ENCODE data around the gene ECT2.
"Not testable (repeated sequence)": the region's sequence is repeated elsewhere in the genome, so short reads cannot be mapped to it uniquely, and the experiment has no call there.

The ECT2 gene

DNA sequence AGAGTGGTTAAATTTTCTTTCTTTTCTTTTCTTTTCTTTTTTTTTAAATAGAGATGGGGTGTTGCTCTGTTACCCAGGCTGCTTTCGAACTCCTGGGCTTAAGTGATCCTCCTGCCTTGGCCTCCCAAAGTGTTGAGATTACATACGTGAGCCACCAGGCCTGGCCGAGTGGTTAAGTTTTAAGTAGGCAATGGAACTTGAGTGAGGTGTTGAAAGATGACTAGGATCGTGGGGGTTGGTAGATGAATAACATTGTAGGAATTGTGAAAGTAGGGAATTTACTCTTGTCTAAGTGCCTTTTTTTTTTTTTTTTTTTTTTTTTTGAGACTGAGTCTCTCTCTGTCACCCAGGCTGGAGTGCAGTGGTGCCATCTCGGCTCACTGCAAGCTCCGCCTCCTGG, 9.9 kb downstream of the ECT2 start:
- DNase-seq; H3K27ac ChIP-seq (ENCODE audit: insufficient read depth in 1 of 2, low read depth in 1 of 2, low read length in 2 of 2, poor library complexity in 1 of 2, severe bottlenecking in 2 of 2); H3K27me3 ChIP-seq (replicated peaks in 2 of 5; ENCODE audit: control insufficient read depth in 4 of 5, insufficient read depth in 5 of 5, low read length in 4 of 5); H3K9me3 ChIP-seq (ENCODE audit: control extremely low read depth in 1 of 5, control insufficient read depth in 4 of 5, insufficient read depth in 2 of 5, low read depth in 1 of 5, low read length in 4 of 5); H3K4me1 ChIP-seq (ENCODE audit: control extremely low read depth in 1 of 4, control insufficient read depth in 4 of 4, insufficient read depth in 4 of 4, low read length in 3 of 4); H3K4me3 ChIP-seq (ENCODE audit: control insufficient read depth in 1 of 7, extremely low read depth in 1 of 7, insufficient read depth in 4 of 7, low read depth in 2 of 7, low read length in 6 of 7); POLR2A ChIA-PET: not testable (repeated sequence)
- WGBS (ENCODE audit: insufficient coverage), result 100% methylated on average over 2 of the region's 6 CpGs
- H3K36me3 ChIP-seq (ENCODE audit: control insufficient read depth in 4 of 4, insufficient read depth in 4 of 4, low read length in 3 of 4), result peaks cover 9 to 76% (median 38%) of the 10 kb centered on the region in 4 experiments
- CTCF ChIA-PET, result interaction anchor here (1.0 kb wide), 1 partner anchor 11 kb away, joined by 3 read pairs; no protein-coding TSS in a partner anchor

DNA sequence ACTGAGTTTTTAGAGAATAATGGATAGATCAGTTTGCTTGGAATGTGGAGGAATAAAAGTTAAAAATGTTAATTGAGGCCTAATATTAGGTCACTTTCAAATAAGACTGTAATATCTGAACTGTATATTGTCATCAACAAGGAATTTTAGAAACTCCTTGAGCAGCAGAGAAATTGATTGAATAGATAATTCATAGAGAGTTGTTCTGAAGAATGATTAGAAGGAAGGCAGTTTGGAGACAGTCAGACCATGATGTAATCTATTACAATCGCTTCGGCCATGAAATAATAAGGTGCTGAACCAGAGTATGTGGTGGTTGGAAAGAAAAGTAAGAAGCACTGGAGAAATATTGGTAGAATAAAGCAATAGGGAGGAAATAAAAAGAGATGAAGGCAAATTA, 15.7 kb downstream of the ECT2 start:
- 95% methylated on average over 2 of the region's 2 CpGs for WGBS (ENCODE audit: insufficient coverage)
- Histone ChIP-seq H3K36me3 (ENCODE audit: control insufficient read depth in 4 of 4, insufficient read depth in 4 of 4, low read length in 3 of 4) (peaks cover 16 to 84% (median 61%) of the 10 kb centered on the region in 4 experiments), H3K9me3 (ENCODE audit: control extremely low read depth in 1 of 5, control insufficient read depth in 4 of 5, insufficient read depth in 2 of 5, low read depth in 1 of 5, low read length in 4 of 5) (peaks cover 0 to 2% (median 0%) of the 10 kb centered on the region in 5 experiments), H3K27me3 (replicated peaks in 2 of 5; ENCODE audit: control insufficient read depth in 4 of 5, insufficient read depth in 5 of 5, low read length in 4 of 5) (no peaks in the 10 kb centered on the region), H3K27ac (ENCODE audit: insufficient read depth in 1 of 2, low read depth in 1 of 2, low read length in 2 of 2, poor library complexity in 1 of 2, severe bottlenecking in 2 of 2) (no peak overlapping the region), H3K4me1 (ENCODE audit: control extremely low read depth in 1 of 4, control insufficient read depth in 4 of 4, insufficient read depth in 4 of 4, low read length in 3 of 4) (no peaks in the 10 kb centered on the region), H3K4me3 (ENCODE audit: control insufficient read depth in 1 of 7, extremely low read depth in 1 of 7, insufficient read depth in 4 of 7, low read depth in 2 of 7, low read length in 6 of 7) (no peak overlapping the region)
- CTCF ChIA-PET, result no interaction called here
- no peak for DNase-seq
- POLR2A ChIA-PET, result no interaction called here

DNA sequence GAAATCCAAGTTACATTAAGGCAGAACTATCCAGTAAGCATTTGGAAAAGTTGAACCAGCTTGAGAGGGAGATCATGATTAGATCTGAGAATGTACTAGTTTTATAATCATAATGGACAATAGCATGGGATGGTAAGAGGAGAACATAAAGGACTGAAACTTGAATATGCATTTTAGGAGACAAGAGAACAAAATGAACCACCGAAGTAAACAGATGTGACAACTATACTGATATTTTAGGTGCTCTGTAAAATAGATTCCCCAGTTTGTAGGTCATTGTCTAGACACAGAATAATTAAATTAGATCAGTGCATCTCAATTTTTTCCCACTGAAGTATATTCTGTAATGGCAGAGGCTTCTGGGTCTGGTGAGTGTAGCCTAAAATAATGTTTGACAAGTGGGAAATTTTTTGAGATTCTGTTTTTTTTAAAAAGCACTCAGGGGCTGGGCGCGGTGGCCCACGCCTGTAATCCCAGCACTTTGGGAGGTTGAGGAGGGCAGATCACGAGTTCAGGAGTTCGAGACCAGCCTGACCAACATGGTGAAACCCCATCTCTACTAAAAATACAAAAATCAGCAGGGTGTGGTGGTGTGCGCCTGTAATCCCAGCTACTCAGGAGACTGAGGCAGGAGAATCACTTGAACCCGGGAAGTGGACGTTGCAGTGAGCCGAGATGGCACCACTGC, 16.3 kb downstream of the ECT2 start:
- POLR2A ChIA-PET, result no interaction called here
- Histone ChIP-seq H3K4me1 (ENCODE audit: control extremely low read depth in 1 of 4, control insufficient read depth in 4 of 4, insufficient read depth in 4 of 4, low read length in 3 of 4) (no peaks in the 10 kb centered on the region), H3K36me3 (ENCODE audit: control insufficient read depth in 4 of 4, insufficient read depth in 4 of 4, low read length in 3 of 4) (peaks cover 16 to 85% (median 63%) of the 10 kb centered on the region in 4 experiments), H3K27me3 (replicated peaks in 2 of 5; ENCODE audit: control insufficient read depth in 4 of 5, insufficient read depth in 5 of 5, low read length in 4 of 5) (no peaks in the 10 kb centered on the region), H3K9me3 (ENCODE audit: control extremely low read depth in 1 of 5, control insufficient read depth in 4 of 5, insufficient read depth in 2 of 5, low read depth in 1 of 5, low read length in 4 of 5) (peaks cover 0 to 2% (median 0%) of the 10 kb centered on the region in 5 experiments), H3K4me3 (ENCODE audit: control insufficient read depth in 1 of 7, extremely low read depth in 1 of 7, insufficient read depth in 4 of 7, low read depth in 2 of 7, low read length in 6 of 7) (no peak overlapping the region), H3K27ac (ENCODE audit: insufficient read depth in 1 of 2, low read depth in 1 of 2, low read length in 2 of 2, poor library complexity in 1 of 2, severe bottlenecking in 2 of 2) (no peak overlapping the region)
- DNase-seq, result no peak
- WGBS (ENCODE audit: insufficient coverage), result 100% methylated on average over 5 of the region's 10 CpGs
- CTCF ChIA-PET, result no interaction called here

DNA sequence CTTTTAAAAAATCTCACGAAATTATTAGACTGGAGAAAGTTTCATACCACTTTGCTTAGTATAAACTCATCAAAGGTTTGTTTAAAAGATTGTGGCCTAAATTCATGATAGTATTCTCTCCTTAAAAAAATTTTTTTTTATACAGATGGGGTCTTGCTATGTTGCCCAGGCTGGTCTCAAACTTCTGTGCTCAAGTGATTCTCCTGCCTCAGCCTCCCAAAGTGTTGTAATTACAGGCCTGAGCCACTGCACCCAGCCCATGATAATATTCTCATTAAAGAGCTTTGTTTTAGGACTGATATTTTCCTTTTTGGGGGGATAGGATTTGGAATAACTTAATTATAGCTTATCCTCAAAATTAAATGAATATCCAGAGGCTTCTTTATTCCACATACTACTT, 19.9 kb downstream of the ECT2 start:
- H3K27me3 ChIP-seq (replicated peaks in 2 of 5; ENCODE audit: control insufficient read depth in 4 of 5, insufficient read depth in 5 of 5, low read length in 4 of 5), result no peaks in the 10 kb centered on the region
- DNase-seq, result no peak
- ChIA-PET POLR2A (no interaction called here), CTCF (interaction anchor here (0.8 kb wide), 1 partner anchor 11 kb away, joined by 4 read pairs; no protein-coding TSS in a partner anchor)
- peaks cover 0 to 3% (median 0%) of the 10 kb centered on the region in 5 experiments for H3K9me3 ChIP-seq (ENCODE audit: control extremely low read depth in 1 of 5, control insufficient read depth in 4 of 5, insufficient read depth in 2 of 5, low read depth in 1 of 5, low read length in 4 of 5)
- H3K27ac ChIP-seq (ENCODE audit: insufficient read depth in 1 of 2, low read depth in 1 of 2, low read length in 2 of 2, poor library complexity in 1 of 2, severe bottlenecking in 2 of 2), result no peak overlapping the region
- peaks cover 12 to 78% (median 43%) of the 10 kb centered on the region in 4 experiments for H3K36me3 ChIP-seq (ENCODE audit: control insufficient read depth in 4 of 4, insufficient read depth in 4 of 4, low read length in 3 of 4)
- WGBS (ENCODE audit: insufficient coverage), result no CpG with 5 or more reads among the region's 1 CpG
- H3K4me3 ChIP-seq (ENCODE audit: control insufficient read depth in 1 of 7, extremely low read depth in 1 of 7, insufficient read depth in 4 of 7, low read depth in 2 of 7, low read length in 6 of 7), result no peak overlapping the region
- no peaks in the 10 kb centered on the region for H3K4me1 ChIP-seq (ENCODE audit: control extremely low read depth in 1 of 4, control insufficient read depth in 4 of 4, insufficient read depth in 4 of 4, low read length in 3 of 4)

DNA sequence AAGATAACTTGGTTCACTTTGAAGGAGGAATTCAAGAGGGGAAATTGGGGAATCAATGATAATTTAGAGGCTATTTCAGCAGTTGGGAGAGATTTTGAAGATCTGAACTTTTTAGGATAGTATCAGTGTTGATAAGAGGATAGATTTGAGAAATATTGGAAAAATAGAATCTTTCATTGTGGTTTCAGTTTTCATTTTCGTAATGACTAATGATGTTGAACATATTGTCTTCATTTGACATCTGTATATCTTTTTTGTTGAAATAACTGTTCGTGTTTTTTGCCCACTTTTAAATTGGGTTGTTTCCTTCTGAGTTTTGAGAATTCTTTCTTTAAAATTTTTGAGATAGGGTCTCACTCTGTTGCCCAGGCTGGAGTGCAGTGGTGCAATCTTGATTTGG, 21.1 kb downstream of the ECT2 start:
- ChIA-PET POLR2A (interaction anchor here (0.7 kb wide), 1 partner anchor 1172 kb away, joined by 4 read pairs; no protein-coding TSS in a partner anchor), CTCF (interaction anchor here (1.2 kb wide), 1 partner anchor 12 kb away, joined by 3 read pairs; no protein-coding TSS in a partner anchor)
- WGBS (ENCODE audit: insufficient coverage), result no CpG with 5 or more reads among the region's 2 CpGs
- Histone ChIP-seq H3K4me1 (ENCODE audit: control extremely low read depth in 1 of 4, control insufficient read depth in 4 of 4, insufficient read depth in 4 of 4, low read length in 3 of 4) (no peaks in the 10 kb centered on the region), H3K9me3 (ENCODE audit: control extremely low read depth in 1 of 5, control insufficient read depth in 4 of 5, insufficient read depth in 2 of 5, low read depth in 1 of 5, low read length in 4 of 5) (peaks cover 0 to 3% (median 0%) of the 10 kb centered on the region in 5 experiments), H3K4me3 (ENCODE audit: control insufficient read depth in 1 of 7, extremely low read depth in 1 of 7, insufficient read depth in 4 of 7, low read depth in 2 of 7, low read length in 6 of 7) (no peak overlapping the region), H3K27me3 (replicated peaks in 2 of 5; ENCODE audit: control insufficient read depth in 4 of 5, insufficient read depth in 5 of 5, low read length in 4 of 5) (no peaks in the 10 kb centered on the region), H3K27ac (ENCODE audit: insufficient read depth in 1 of 2, low read depth in 1 of 2, low read length in 2 of 2, poor library complexity in 1 of 2, severe bottlenecking in 2 of 2) (no peak overlapping the region), H3K36me3 (ENCODE audit: control insufficient read depth in 4 of 4, insufficient read depth in 4 of 4, low read length in 3 of 4) (peaks cover 14 to 75% (median 41%) of the 10 kb centered on the region in 4 experiments)
- DNase-seq, result no peak

DNA sequence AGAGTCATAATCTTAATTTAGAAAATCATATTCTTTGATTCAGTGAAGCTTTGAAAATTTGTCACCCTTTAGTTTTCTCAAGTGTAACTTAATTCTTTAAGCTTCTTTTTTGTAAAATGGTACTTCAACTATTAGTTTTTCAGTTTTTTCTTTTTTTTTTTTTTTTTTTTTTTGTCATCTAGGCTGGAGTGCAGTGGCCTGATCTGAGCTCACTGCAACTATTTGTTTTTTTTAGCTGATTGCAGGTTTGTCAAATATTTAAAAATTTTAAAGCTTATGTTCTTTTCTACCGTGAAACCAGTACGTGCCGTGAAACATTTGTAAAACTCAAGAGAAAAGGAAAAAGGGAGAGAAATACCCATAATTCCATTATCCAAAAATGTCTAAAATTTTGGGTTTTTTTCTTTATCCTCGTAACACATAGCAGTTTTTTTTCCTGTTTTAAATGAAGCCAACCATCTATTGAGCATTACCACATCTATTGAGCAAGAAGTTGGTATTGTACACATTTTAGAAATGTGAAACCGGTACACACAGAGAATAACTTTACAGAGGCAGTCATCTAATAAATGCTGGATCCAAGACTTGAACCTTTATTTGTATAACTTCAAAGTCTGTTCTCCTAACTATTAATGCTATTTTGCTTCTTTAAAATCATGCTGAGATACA, 25.7 kb downstream of the ECT2 start:
- peaks cover 4 to 57% (median 23%) of the 10 kb centered on the region in 4 experiments for H3K36me3 ChIP-seq (ENCODE audit: control insufficient read depth in 4 of 4, insufficient read depth in 4 of 4, low read length in 3 of 4)
- whole genome bisulfite sequencing (ENCODE audit: insufficient coverage), result no CpG with 5 or more reads among the region's 5 CpGs
- no peaks in the 10 kb centered on the region for H3K27me3 ChIP-seq (replicated peaks in 2 of 5; ENCODE audit: control insufficient read depth in 4 of 5, insufficient read depth in 5 of 5, low read length in 4 of 5)
- ChIA-PET CTCF (interaction anchor here (0.6 kb wide), 1 partner anchor 66 kb away, joined by 3 read pairs; no protein-coding TSS in a partner anchor), POLR2A (no interaction called here)
- no peak overlapping the region for H3K4me3 ChIP-seq (ENCODE audit: control insufficient read depth in 1 of 7, extremely low read depth in 1 of 7, insufficient read depth in 4 of 7, low read depth in 2 of 7, low read length in 6 of 7)
- H3K27ac ChIP-seq (ENCODE audit: insufficient read depth in 1 of 2, low read depth in 1 of 2, low read length in 2 of 2, poor library complexity in 1 of 2, severe bottlenecking in 2 of 2), result no peak overlapping the region
- no peak for DNase-seq
- peaks cover 0 to 3% (median 0%) of the 10 kb centered on the region in 5 experiments for H3K9me3 ChIP-seq (ENCODE audit: control extremely low read depth in 1 of 5, control insufficient read depth in 4 of 5, insufficient read depth in 2 of 5, low read depth in 1 of 5, low read length in 4 of 5)
- no peaks in the 10 kb centered on the region for H3K4me1 ChIP-seq (ENCODE audit: control extremely low read depth in 1 of 4, control insufficient read depth in 4 of 4, insufficient read depth in 4 of 4, low read length in 3 of 4)

DNA sequence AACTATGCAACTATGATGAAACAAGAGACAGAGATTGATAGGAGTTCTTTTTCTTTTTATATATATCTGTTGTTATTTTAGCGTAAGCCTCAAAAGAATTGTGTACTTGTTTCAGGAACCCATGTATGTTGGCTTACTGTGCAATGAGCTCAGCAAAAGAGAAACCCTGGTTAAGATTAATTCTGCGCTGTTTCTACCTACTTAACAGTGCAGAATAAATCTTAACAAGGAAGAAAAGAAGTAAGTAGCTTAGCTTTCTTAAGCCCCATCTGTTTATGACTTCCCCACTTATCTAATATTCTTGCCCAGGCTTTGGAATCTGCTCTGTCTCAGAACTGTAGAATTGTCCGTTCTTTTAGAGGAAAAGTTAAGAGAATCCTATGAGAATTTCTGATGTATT, 27.4 kb downstream of the ECT2 start:
- Histone ChIP-seq H3K9me3 (ENCODE audit: control extremely low read depth in 1 of 5, control insufficient read depth in 4 of 5, insufficient read depth in 2 of 5, low read depth in 1 of 5, low read length in 4 of 5) (no peaks in the 10 kb centered on the region), H3K36me3 (ENCODE audit: control insufficient read depth in 4 of 4, insufficient read depth in 4 of 4, low read length in 3 of 4) (peaks cover 5 to 46% (median 17%) of the 10 kb centered on the region in 4 experiments), H3K27ac (ENCODE audit: insufficient read depth in 1 of 2, low read depth in 1 of 2, low read length in 2 of 2, poor library complexity in 1 of 2, severe bottlenecking in 2 of 2) (no peak overlapping the region), H3K4me1 (ENCODE audit: control extremely low read depth in 1 of 4, control insufficient read depth in 4 of 4, insufficient read depth in 4 of 4, low read length in 3 of 4) (no peaks in the 10 kb centered on the region), H3K4me3 (ENCODE audit: control insufficient read depth in 1 of 7, extremely low read depth in 1 of 7, insufficient read depth in 4 of 7, low read depth in 2 of 7, low read length in 6 of 7) (no peak overlapping the region), H3K27me3 (replicated peaks in 2 of 5; ENCODE audit: control insufficient read depth in 4 of 5, insufficient read depth in 5 of 5, low read length in 4 of 5) (no peaks in the 10 kb centered on the region)
- DNase-seq, result no peak
- WGBS (ENCODE audit: insufficient coverage), result 100% methylated on average over 1 of the region's 3 CpGs
- POLR2A ChIA-PET, result no interaction called here
- CTCF ChIA-PET, result no interaction called here
